B cell (primary cell): ENCODE data around the gene MMP2. TPM values are rescaled to one million over a fixed set of nuclear protein-coding genes. Genes with fewer than 3 reads are reported as not detected.

Experiments
- ATAC-seq: fragments of 200-7000 bp; cut with Tn5 transposase; one replicate; pipeline ENCODE4 v1.10.0; 2021; ENCODE audit warnings: low read depth, mild to moderate bottlenecking, moderate number of reproducible peaks, moderate library complexity
- CTCF ChIA-PET: fragments of 350-600 bp; sonication (Branson Sonifier 250); formaldehyde crosslinking; loops from one replicate; lab custom pipeline; 2021; ENCODE audit warnings: antibody characterized with exemption, inconsistent platforms; lab: Charles Lee
- POLR2A ChIA-PET: fragments of 350-600 bp; sonication (Branson Sonifier 250); formaldehyde crosslinking; loops from one replicate; lab custom pipeline; 2021; ENCODE audit warnings: antibody characterized with exemption; lab: Charles Lee
- DNase-seq: peaks from one replicate; pipeline ENCODE4 v3.0.0; 2013
- H2AFZ ChIP-seq: 2 replicates; pipeline ENCODE4 v1.6.1; 2012; ENCODE audit warnings: mild to moderate bottlenecking, low read depth, low read length; ENCODE audit not compliant: insufficient read depth, poor library complexity, severe bottlenecking
- H3K27ac ChIP-seq, 2 donors: 1 replicate in 1 of 2; 2 replicates in 1 of 2; pipeline ENCODE4 v1.5.1; 2012 to 2013; ENCODE audit warnings: low read length in 2 of 2, mild to moderate bottlenecking in 2 of 2, moderate library complexity in 1 of 2
- H3K27me3 ChIP-seq, 4 experiments: fragments of 200-600 bp in 1 of 4; sonication (generic) in 1 of 4; replicated peaks in 1 of 4; 1 replicate in 2 of 4; 2 replicates in 2 of 4; pipeline versions ENCODE4 v1.6.1 to v1.7.0; 2013 to 2016; ENCODE audit warnings: low read length in 3 of 4, mild to moderate bottlenecking in 2 of 4, mixed read lengths in 1 of 4, moderate library complexity in 1 of 4; ENCODE audit not compliant: insufficient read depth in 4 of 4, control insufficient read depth in 3 of 4; ENCODE audit errors: control extremely low read depth in 1 of 4
- H3K36me3 ChIP-seq, 2 experiments: replicated peaks in 1 of 2; 1 replicate in 1 of 2; 2 replicates in 1 of 2; pipeline versions ENCODE4 v1.6.1 to v1.7.1; 2013; ENCODE audit warnings: low read length in 1 of 2; ENCODE audit not compliant: insufficient read depth in 2 of 2, control insufficient read depth in 1 of 2; ENCODE audit errors: control extremely low read depth in 1 of 2, extremely low read depth in 1 of 2
- H3K4me1 ChIP-seq, 2 donors: fragments of 200-600 bp in 1 of 2; sonication (generic) in 1 of 2; 1 replicate in 1 of 2; 2 replicates in 1 of 2; pipeline versions ENCODE4 v1.5.1 to v1.6.1; 2013 to 2017; ENCODE audit warnings: low read length in 2 of 2; ENCODE audit not compliant: control insufficient read depth in 2 of 2, insufficient read depth in 2 of 2
- H3K4me2 ChIP-seq: replicated peaks from 2 replicates; pipeline ENCODE3; 2012; ENCODE audit warnings: mild to moderate bottlenecking, low read depth, low read length; ENCODE audit not compliant: poor library complexity, severe bottlenecking
- H3K4me3 ChIP-seq, 5 experiments: fragments of 200-600 bp in 1 of 5; sonication (generic) in 1 of 5; 1 replicate in 3 of 5; 2 replicates in 2 of 5; pipeline versions ENCODE4 v1.5.1 to v1.7.0; 2011 to 2016; ENCODE audit warnings: low read length in 4 of 5, mild to moderate bottlenecking in 4 of 5, low read depth in 2 of 5, control low read depth in 1 of 5, moderate library complexity in 1 of 5; ENCODE audit not compliant: insufficient read depth in 1 of 5; ENCODE audit errors: control extremely low read depth in 1 of 5, extremely low read depth in 1 of 5
- H3K79me2 ChIP-seq: fragments of 200-600 bp; sonication (generic); one replicate; pipeline ENCODE4 v1.6.0; 2016; ENCODE audit warnings: low read length; ENCODE audit not compliant: control insufficient read depth, insufficient read depth
- H3K9ac ChIP-seq: fragments of 200-600 bp; sonication (generic); 2 replicates; pipeline ENCODE4 v1.6.1; 2017; ENCODE audit warnings: mild to moderate bottlenecking, low read length, moderate library complexity
- H3K9me3 ChIP-seq, 3 donors: one replicate each; pipeline versions ENCODE4 v1.6.1 to v1.7.1; 2013; ENCODE audit warnings: low read length in 2 of 3; ENCODE audit not compliant: control insufficient read depth in 2 of 3, insufficient read depth in 1 of 3; ENCODE audit errors: control extremely low read depth in 1 of 3
- H4K20me1 ChIP-seq: 2 replicates; pipeline ENCODE4 v1.6.0; 2012; ENCODE audit warnings: mild to moderate bottlenecking, low read length; ENCODE audit not compliant: insufficient read depth, control insufficient read depth, poor library complexity, severe bottlenecking
- H3K27ac Mint-ChIP-seq: one replicate; pipeline ENCODE4 v1.8.0; 2021; ENCODE audit warnings: mixed read lengths
- H3K27me3 Mint-ChIP-seq: one replicate; pipeline ENCODE4 v1.8.0; 2021; ENCODE audit warnings: mixed read lengths
- H3K4me1 Mint-ChIP-seq: one replicate; pipeline ENCODE4 v1.8.0; 2021; ENCODE audit warnings: mixed read lengths
- H3K4me3 Mint-ChIP-seq: one replicate; pipeline ENCODE4 v1.8.0; 2021; ENCODE audit warnings: mixed read lengths
- H3K9me3 Mint-ChIP-seq: one replicate; pipeline ENCODE4 v1.8.0; 2022; ENCODE audit warnings: mixed read lengths; ENCODE audit not compliant: insufficient read depth
- EZH2 ChIP-seq: IDR thresholded peaks from 2 replicates; pipeline ENCODE4 v1.6.1; 2012; ENCODE audit warnings: borderline replicate concordance, low read depth, mild to moderate bottlenecking, moderate library complexity, low read length; ENCODE audit not compliant: insufficient read depth, poor library complexity, severe bottlenecking
- WGBS: methylation state at CpG from one replicate; pipeline ENCODE4 v1.1.5; 2013; ENCODE audit warnings: missing lambda C conversion rate; ENCODE audit not compliant: insufficient coverage; 5-methylcytosine and 5-hydroxymethylcytosine counted together
- intact Hi-C: fragments of 100-400 bp; cut with micrococcal nuclease; formaldehyde crosslinking; loops from one replicate; pipeline ENCODE4 v1.10.0; 2022
- polyA plus RNA-seq: library from polyadenylated mRNA; depleted of rRNA; stranded (reverse); fragments of >200 nt; gene quantifications from 2 replicates; pipeline ENCODE4 v1.2.3, GENCODE V29; 2012
- total RNA-seq, 2 donors: library from RNA; stranded (reverse); fragments of 120-200 nt in 1 of 2; gene quantifications; 1 replicate in 1 of 2; 2 replicates in 1 of 2; pipeline versions ENCODE4 v1.2.3 to v1.2.4, GENCODE V29; 2013 to 2022
- TF ChIP-seq, protein P1 (sequence below): fragments of 200-600 bp; IDR thresholded peaks from one replicate; pipeline ENCODE4 v1.8.0; 2022; ENCODE audit warnings: antibody characterized with exemption, mild to moderate bottlenecking

MMP2 gene
- total and polyA plus RNA-seq, 2 donors (not counting 1 experiment from before 2014, with no cell fraction given), result not detected

DNA sequence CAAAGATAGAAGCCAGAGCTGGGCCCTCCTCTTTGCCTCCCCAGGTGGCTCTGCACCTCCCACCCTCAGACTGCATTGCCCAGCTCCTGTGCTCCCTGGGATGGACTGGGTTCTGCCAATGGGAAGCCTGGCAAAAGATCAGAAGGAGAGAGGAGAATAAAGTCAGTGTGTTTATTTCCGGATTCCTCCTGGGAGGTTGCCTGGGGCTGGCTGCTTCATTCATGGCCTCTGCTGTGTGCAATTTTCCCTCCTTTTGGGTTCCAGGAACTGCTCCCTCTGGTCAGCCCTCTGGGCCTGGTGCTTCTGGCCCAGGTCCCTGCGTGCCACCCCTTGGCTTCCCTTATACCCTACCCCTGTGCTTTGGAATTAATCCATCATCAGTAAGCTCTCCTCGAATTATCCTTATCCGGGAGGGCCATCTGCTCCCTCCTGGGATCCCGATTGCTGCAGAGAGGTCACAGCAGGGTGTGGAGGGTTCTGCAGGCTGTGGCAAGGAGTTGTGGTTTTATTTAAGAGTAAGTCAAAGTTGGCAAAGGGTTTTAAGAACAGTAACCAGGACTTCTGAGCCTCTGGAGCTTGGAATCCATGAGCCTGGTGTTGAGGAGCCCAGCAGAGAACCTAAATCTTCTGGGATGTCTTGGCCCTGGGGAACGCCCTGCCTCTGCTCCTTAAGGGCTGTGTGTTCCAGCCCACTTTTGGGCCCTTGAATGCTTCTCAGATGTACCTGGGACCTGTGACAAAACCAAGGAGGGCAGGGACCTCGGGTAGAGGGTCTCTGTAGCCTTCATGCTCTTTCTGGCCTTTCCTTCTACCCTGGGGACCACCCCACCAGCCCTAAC lies 8.2 kb upstream of the MMP2 start:
- no peak overlapping the region for H3K27ac ChIP-seq
- no peaks in the 10 kb centered on the region for H4K20me1 ChIP-seq
- no peaks in the 10 kb centered on the region for H3K4me1 ChIP-seq
- intact Hi-C loops, result no loop called here
- TF ChIP-seq, protein P1, sequence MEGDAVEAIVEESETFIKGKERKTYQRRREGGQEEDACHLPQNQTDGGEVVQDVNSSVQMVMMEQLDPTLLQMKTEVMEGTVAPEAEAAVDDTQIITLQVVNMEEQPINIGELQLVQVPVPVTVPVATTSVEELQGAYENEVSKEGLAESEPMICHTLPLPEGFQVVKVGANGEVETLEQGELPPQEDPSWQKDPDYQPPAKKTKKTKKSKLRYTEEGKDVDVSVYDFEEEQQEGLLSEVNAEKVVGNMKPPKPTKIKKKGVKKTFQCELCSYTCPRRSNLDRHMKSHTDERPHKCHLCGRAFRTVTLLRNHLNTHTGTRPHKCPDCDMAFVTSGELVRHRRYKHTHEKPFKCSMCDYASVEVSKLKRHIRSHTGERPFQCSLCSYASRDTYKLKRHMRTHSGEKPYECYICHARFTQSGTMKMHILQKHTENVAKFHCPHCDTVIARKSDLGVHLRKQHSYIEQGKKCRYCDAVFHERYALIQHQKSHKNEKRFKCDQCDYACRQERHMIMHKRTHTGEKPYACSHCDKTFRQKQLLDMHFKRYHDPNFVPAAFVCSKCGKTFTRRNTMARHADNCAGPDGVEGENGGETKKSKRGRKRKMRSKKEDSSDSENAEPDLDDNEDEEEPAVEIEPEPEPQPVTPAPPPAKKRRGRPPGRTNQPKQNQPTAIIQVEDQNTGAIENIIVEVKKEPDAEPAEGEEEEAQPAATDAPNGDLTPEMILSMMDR, result no peak
- no peak for TF ChIP-seq EZH2
- Mint-ChIP-seq H3K27me3 (no peaks in the 10 kb centered on the region), H3K4me1 (no peaks in the 10 kb centered on the region), H3K27ac (no peak overlapping the region), H3K4me3 (no peak overlapping the region), H3K9me3 (no peaks in the 10 kb centered on the region)
- no peaks in the 10 kb centered on the region for H3K79me2 ChIP-seq
- H3K9me3 ChIP-seq, result no peaks in the 10 kb centered on the region
- H3K27me3 ChIP-seq, result peaks cover 0 to 2% (median 0%) of the 10 kb centered on the region in 4 experiments
- DNase-seq (no peak), ATAC-seq (no peak)
- no peak overlapping the region for H3K4me3 ChIP-seq
- no peak overlapping the region for H3K9ac ChIP-seq
- WGBS, result 79% methylated on average over 6 of the region's 7 CpGs
- H2AFZ ChIP-seq, result no peak overlapping the region
- ChIA-PET CTCF (no interaction called here), POLR2A (no interaction called here)
- no peak overlapping the region for H3K4me2 ChIP-seq
- H3K36me3 ChIP-seq, result no peaks in the 10 kb centered on the region

DNA sequence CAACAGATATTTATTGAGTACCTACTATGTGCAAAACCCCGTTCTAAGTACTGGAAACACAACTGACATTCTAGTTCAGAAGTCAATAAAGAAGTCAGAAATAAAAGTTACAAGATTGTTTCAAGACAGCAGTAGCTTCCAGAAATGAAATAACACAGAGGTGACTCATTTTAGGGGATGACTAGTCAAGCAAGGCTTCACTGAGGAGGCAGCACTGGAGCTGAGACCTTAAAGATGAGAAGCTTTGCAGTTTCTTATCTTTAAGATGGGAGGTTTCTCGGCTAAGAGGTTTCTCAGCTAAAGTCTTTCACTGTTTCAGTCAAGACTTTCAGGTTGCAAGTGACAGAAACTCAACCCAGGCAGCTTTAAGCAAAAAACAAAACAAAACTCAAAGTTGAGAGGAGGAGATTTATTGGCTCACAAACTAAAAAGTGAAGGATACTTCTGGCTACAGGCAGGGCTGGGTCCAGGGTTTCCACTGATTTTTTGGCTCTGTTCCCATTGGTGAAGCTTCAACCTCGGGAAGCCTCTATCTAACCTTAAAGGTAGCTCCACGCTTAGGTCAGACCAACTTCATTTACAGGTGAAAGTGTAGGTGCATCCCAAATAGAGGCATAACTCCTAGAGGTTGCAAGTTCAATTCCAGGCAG lies 7.4 kb upstream of the MMP2 start:
- H3K27ac ChIP-seq, result no peak overlapping the region
- H3K4me1 Mint-ChIP-seq, result no peaks in the 10 kb centered on the region
- H3K4me3 Mint-ChIP-seq, result no peak overlapping the region
- DNase-seq (no peak), ATAC-seq (no peak)
- intact Hi-C loops, result no loop called here
- no peak overlapping the region for H2AFZ ChIP-seq
- TF ChIP-seq, protein P1, result no peak
- no peak for TF ChIP-seq EZH2
- WGBS, result no CpG with 5 or more reads among the region's 4 CpGs
- CTCF ChIA-PET, result no interaction called here
- peaks cover 2% of the 10 kb centered on the region for H3K27me3 Mint-ChIP-seq
- POLR2A ChIA-PET, result no interaction called here
- H3K4me3 ChIP-seq, result no peak overlapping the region
- no peaks in the 10 kb centered on the region for H3K36me3 ChIP-seq
- no peak overlapping the region for H3K27ac Mint-ChIP-seq
- H3K79me2 ChIP-seq, result no peaks in the 10 kb centered on the region
- H4K20me1 ChIP-seq, result no peaks in the 10 kb centered on the region
- no peaks in the 10 kb centered on the region for H3K9me3 ChIP-seq
- H3K4me1 ChIP-seq, result no peaks in the 10 kb centered on the region
- H3K9me3 Mint-ChIP-seq, result no peaks in the 10 kb centered on the region
- H3K27me3 ChIP-seq, result peaks cover 0 to 2% (median 0%) of the 10 kb centered on the region in 4 experiments
- H3K9ac ChIP-seq, result no peak overlapping the region
- H3K4me2 ChIP-seq, result no peak overlapping the region
